Suprapubic skin (tissue), 4 donors: ENCODE results near the gene CENPO.

Source experiments
- EP300 ChIP-seq: sonication (generic); formaldehyde crosslinking; IDR thresholded peaks from one replicate; pipeline ENCODE4 v1.6.1; 2017; ENCODE audit warnings: antibody characterized with exemption
- POLR2A ChIP-seq, 2 donors: fragments of 450-650 bp; IDR thresholded peaks; one replicate each; pipeline ENCODE4 v1.6.1; 2017; ENCODE audit warnings: antibody characterized with exemption in 2 of 2, mild to moderate bottlenecking in 2 of 2, moderate library complexity in 2 of 2
- POLR2AphosphoS5 ChIP-seq, 3 donors: sonication (generic); formaldehyde crosslinking; IDR thresholded peaks; one replicate each; pipeline ENCODE4 v1.6.1; 2017; ENCODE audit warnings: antibody characterized with exemption in 3 of 3
- TF ChIP-seq, protein P1 (sequence below), 2 donors: fragments of 200-600 bp in 1 of 2; fragments of 450-650 bp in 1 of 2; sonication (generic) in 1 of 2; IDR thresholded peaks; one replicate each; pipeline ENCODE4 v1.5.1; 2016 to 2019; ENCODE audit warnings: antibody characterized with exemption in 2 of 2, mild to moderate bottlenecking in 1 of 2, moderate library complexity in 1 of 2

DNA sequence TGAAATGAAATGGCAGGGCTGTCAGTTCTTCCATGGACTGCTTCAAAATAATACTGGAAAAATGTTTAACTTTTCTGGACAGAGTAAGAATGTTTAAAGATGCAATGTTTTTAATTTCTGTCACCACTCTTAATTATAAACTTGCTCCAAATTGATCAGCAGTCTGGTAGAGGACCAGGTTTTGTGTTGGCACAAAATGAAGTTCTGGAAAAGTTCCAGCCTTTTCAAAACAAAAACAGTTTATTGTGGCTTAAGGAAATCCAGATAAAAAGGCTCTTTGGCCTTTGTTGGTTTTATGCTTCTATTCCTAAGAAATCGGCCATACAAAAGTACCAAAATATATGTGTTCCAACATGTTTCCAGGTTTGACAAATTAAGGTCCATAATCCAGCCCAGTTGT is 48.9 kb upstream of the CENPO start:
- TF ChIP-seq, protein P1, sequence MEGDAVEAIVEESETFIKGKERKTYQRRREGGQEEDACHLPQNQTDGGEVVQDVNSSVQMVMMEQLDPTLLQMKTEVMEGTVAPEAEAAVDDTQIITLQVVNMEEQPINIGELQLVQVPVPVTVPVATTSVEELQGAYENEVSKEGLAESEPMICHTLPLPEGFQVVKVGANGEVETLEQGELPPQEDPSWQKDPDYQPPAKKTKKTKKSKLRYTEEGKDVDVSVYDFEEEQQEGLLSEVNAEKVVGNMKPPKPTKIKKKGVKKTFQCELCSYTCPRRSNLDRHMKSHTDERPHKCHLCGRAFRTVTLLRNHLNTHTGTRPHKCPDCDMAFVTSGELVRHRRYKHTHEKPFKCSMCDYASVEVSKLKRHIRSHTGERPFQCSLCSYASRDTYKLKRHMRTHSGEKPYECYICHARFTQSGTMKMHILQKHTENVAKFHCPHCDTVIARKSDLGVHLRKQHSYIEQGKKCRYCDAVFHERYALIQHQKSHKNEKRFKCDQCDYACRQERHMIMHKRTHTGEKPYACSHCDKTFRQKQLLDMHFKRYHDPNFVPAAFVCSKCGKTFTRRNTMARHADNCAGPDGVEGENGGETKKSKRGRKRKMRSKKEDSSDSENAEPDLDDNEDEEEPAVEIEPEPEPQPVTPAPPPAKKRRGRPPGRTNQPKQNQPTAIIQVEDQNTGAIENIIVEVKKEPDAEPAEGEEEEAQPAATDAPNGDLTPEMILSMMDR (IDR thresholded peaks at IDR 0.05) = no peak
- TF ChIP-seq POLR2A (IDR thresholded peaks at IDR 0.05) (no peak), EP300 (no peak), POLR2AphosphoS5 (IDR thresholded peaks at IDR 0.05) (no peak)
